ENCODE measurements around the gene TLN1. TPM values are rescaled to one million over a fixed set of nuclear protein-coding genes. Genes with fewer than 3 reads are reported as not detected.

TLN1 gene
- polyA plus RNA-seq, 1 experiment: 399 TPM

DNA sequence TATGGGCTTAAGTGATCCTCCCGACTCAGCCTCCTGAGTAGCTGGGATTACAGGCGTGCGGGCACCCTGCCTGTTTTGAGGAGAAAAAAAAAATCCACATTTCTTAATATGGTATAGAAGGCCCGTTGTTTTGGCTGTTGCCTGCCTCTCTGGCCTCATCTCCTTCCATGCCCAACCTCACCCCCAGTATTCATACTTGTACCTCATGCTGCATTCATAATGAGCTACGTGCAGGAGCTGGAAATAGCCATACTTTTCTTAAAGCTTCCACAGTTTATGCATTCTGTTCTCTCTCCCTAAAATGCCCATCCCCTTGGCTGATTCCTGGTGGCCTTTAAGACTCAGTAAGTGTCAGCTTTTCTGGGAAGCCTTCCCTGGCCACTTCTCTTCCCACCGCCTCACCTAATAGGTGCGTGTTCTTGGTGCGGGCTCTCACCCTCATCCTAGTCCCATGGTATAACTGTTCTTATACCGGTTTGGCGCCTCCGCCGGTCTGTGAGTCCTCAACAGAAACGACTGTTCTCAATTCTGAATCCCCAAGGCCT, 40.2 kb downstream of the TLN1 start:
- no peak for TF ChIP-seq CTCF (IDR thresholded peaks at IDR 0.05; ENCODE audit: insufficient read depth, low read depth, low read length)
- no peak overlapping the region for H3K4me3 ChIP-seq (ENCODE audit: low read depth, low read length)
- peaks cover 12% of the 10 kb centered on the region for H3K36me3 ChIP-seq (ENCODE audit: control insufficient read depth, insufficient read depth, low read length)
- no peak for DNase-seq (ENCODE audit: low read depth)
- no peaks in the 10 kb centered on the region for H3K27me3 ChIP-seq (ENCODE audit: control insufficient read depth, insufficient read depth, low read length)
- ChIA-PET CTCF (interaction anchor here (0.6 to 3.8 kb wide), 6 partner anchors 20 to 45 kb away, joined by 3 to 26 read pairs (median 4); no protein-coding TSS in a partner anchor), POLR2A (interaction anchor here (0.7 to 4.2 kb wide), 3 partner anchors 37 to 48 kb away, joined by 3 to 35 read pairs (median 13); partner anchors contain the start of genes CREB3 and TLN1)

- H3K4me3 ChIP-seq (ENCODE audit: low read depth, low read length): peak overlapping the region; percentile 98
- H3K36me3 ChIP-seq (ENCODE audit: control insufficient read depth, insufficient read depth, low read length): peaks cover 13% of the 10 kb centered on the region
- TF ChIP-seq CTCF (IDR thresholded peaks at IDR 0.05; ENCODE audit: insufficient read depth, low read depth, low read length): no peak
- DNase-seq (ENCODE audit: low read depth): no peak
- ChIA-PET POLR2A (interaction anchor here (0.6 to 4.2 kb wide), 8 partner anchors 9 to 173 kb away, joined by 3 to 35 read pairs (median 6); partner anchors contain the start of genes CCDC107, CREB3, RMRP and TLN1), CTCF (interaction anchor here (0.6 to 3.8 kb wide), 8 partner anchors 21 to 87 kb away, joined by 3 to 26 read pairs (median 4); partner anchors contain the start of genes CCDC107 and RMRP)
- no peaks in the 10 kb centered on the region for H3K27me3 ChIP-seq (ENCODE audit: control insufficient read depth, insufficient read depth, low read length)
Measured at GRCh38 chr9:35691334-35691650, 40.7 kb downstream of the TLN1 start.

GRCh38 chr9:35690614-35691333, 41.2 kb downstream of the TLN1 start:
- Histone ChIP-seq H3K4me3 (ENCODE audit: low read depth, low read length) (peak overlapping the region; percentile 98), H3K36me3 (ENCODE audit: control insufficient read depth, insufficient read depth, low read length) (peaks cover 14% of the 10 kb centered on the region), H3K27me3 (ENCODE audit: control insufficient read depth, insufficient read depth, low read length) (no peaks in the 10 kb centered on the region)
- CTCF ChIA-PET: interaction anchor here (0.6 to 3.8 kb wide), 9 partner anchors 8 to 87 kb away, joined by 3 to 26 read pairs (median 4); partner anchors contain the start of genes CCDC107 and RMRP
- no peak for TF ChIP-seq CTCF (IDR thresholded peaks at IDR 0.05; ENCODE audit: insufficient read depth, low read depth, low read length)
- POLR2A ChIA-PET: interaction anchor here (0.6 to 4.2 kb wide), 13 partner anchors 10 to 989 kb away, joined by 3 to 35 read pairs (median 4); partner anchors contain the start of genes CCDC107, CREB3, RMRP and TLN1
- peak; percentile 26 for DNase-seq (ENCODE audit: low read depth)

DNA sequence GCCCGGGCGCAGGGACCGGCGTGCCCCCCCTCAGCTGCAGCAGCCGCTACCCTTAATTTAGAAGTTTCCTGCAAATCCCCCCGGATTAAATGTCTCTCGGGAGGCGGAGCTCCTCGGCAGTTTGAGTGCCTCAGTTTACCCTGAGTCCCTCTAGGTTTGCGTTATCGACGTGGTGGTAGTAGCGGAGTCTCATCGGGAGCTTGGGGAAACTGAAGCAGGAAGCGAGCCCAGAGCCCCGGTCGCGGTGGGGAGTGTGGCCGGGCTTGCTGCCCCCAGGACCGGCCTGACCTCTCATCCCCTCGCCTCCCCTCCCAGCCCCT, 41.7 kb downstream of the TLN1 start:
- Histone ChIP-seq H3K4me3 (ENCODE audit: low read depth, low read length) (peak overlapping the region; percentile 98), H3K27me3 (ENCODE audit: control insufficient read depth, insufficient read depth, low read length) (no peaks in the 10 kb centered on the region), H3K36me3 (ENCODE audit: control insufficient read depth, insufficient read depth, low read length) (peaks cover 19% of the 10 kb centered on the region)
- CTCF ChIA-PET: interaction anchor here (0.6 to 3.8 kb wide), 8 partner anchors 9 to 153 kb away, joined by 3 to 26 read pairs (median 4); partner anchors contain the start of genes CCDC107, RMRP and TLN1
- POLR2A ChIA-PET: interaction anchor here (0.6 to 4.2 kb wide), 9 partner anchors 9 to 988 kb away, joined by 3 to 35 read pairs (median 7); partner anchors contain the start of genes CCDC107, CREB3, RMRP and TLN1
- DNase-seq (ENCODE audit: low read depth): peak; percentile 20
- TF ChIP-seq CTCF (IDR thresholded peaks at IDR 0.05; ENCODE audit: insufficient read depth, low read depth, low read length): no peak

Data from BJ (cell line).